Measurements from ENCODE around the gene CARD10.

Gene CARD10

GRCh38 chr22:37451218-37451617, 68.0 kb downstream of the CARD10 start:
- H3K4me1 ChIP-seq (ENCODE audit: control insufficient read depth, insufficient read depth, low read length), result peaks cover 22% of the 10 kb centered on the region

GRCh38 chr22:37449331-37450001, 69.7 kb downstream of the CARD10 start:
- H3K9ac ChIP-seq (ENCODE audit: low read depth, low read length), result no peak overlapping the region
- H3K4me2 ChIP-seq (ENCODE audit: low read length), result no peak overlapping the region
- H3K4me1 ChIP-seq (ENCODE audit: control insufficient read depth, insufficient read depth, low read length), result peaks cover 4% of the 10 kb centered on the region
- no peaks in the 10 kb centered on the region for H3K36me3 ChIP-seq (ENCODE audit: insufficient read depth, low read length)
- H3K9me3 ChIP-seq (replicated peaks; ENCODE audit: low read length), result no peaks in the 10 kb centered on the region
- no peak overlapping the region for H3K4me3 ChIP-seq (ENCODE audit: low read length)
- H3K27me3 ChIP-seq (ENCODE audit: control insufficient read depth, insufficient read depth, low read length), result peaks cover 5% of the 10 kb centered on the region

More at GRCh38 chr22:37451218-37451617, 68.0 kb downstream of the CARD10 start:
- Histone ChIP-seq H3K27me3 (ENCODE audit: control insufficient read depth, insufficient read depth, low read length) (peaks cover 4% of the 10 kb centered on the region), H3K4me3 (ENCODE audit: low read length) (no peak overlapping the region), H3K36me3 (ENCODE audit: insufficient read depth, low read length) (no peaks in the 10 kb centered on the region), H3K4me2 (ENCODE audit: low read length) (no peak overlapping the region), H3K9me3 (replicated peaks; ENCODE audit: low read length) (no peaks in the 10 kb centered on the region), H3K9ac (ENCODE audit: low read depth, low read length) (no peak overlapping the region)

- Histone ChIP-seq H3K9ac (ENCODE audit: low read depth, low read length) (no peak overlapping the region), H3K9me3 (replicated peaks; ENCODE audit: low read length) (no peaks in the 10 kb centered on the region), H3K27me3 (ENCODE audit: control insufficient read depth, insufficient read depth, low read length) (peaks cover 12% of the 10 kb centered on the region), H3K4me3 (ENCODE audit: low read length) (no peak overlapping the region), H3K4me2 (ENCODE audit: low read length) (no peak overlapping the region), H3K36me3 (ENCODE audit: insufficient read depth, low read length) (no peaks in the 10 kb centered on the region), H3K4me1 (ENCODE audit: control insufficient read depth, insufficient read depth, low read length) (no peaks in the 10 kb centered on the region)
Observed at GRCh38 chr22:37448516-37449127, 70.6 kb downstream of the CARD10 start.

GRCh38 chr22:37445501-37445900, 73.7 kb downstream of the CARD10 start:
- no peak overlapping the region for H3K4me2 ChIP-seq (ENCODE audit: low read length)
- H3K4me1 ChIP-seq (ENCODE audit: control insufficient read depth, insufficient read depth, low read length), result no peaks in the 10 kb centered on the region
- peaks cover 12% of the 10 kb centered on the region for H3K27me3 ChIP-seq (ENCODE audit: control insufficient read depth, insufficient read depth, low read length)
- H3K36me3 ChIP-seq (ENCODE audit: insufficient read depth, low read length), result no peaks in the 10 kb centered on the region
- H3K4me3 ChIP-seq (ENCODE audit: low read length), result no peak overlapping the region
- no peak overlapping the region for H3K9ac ChIP-seq (ENCODE audit: low read depth, low read length)
- H3K9me3 ChIP-seq (replicated peaks; ENCODE audit: low read length), result peaks cover 3% of the 10 kb centered on the region

- Histone ChIP-seq H3K9me3 (replicated peaks; ENCODE audit: low read length) (peaks cover 3% of the 10 kb centered on the region), H3K4me2 (ENCODE audit: low read length) (no peak overlapping the region), H3K36me3 (ENCODE audit: insufficient read depth, low read length) (no peaks in the 10 kb centered on the region), H3K4me1 (ENCODE audit: control insufficient read depth, insufficient read depth, low read length) (no peaks in the 10 kb centered on the region), H3K9ac (ENCODE audit: low read depth, low read length) (no peak overlapping the region), H3K4me3 (ENCODE audit: low read length) (no peak overlapping the region), H3K27me3 (ENCODE audit: control insufficient read depth, insufficient read depth, low read length) (peaks cover 11% of the 10 kb centered on the region)
Observed at GRCh38 chr22:37443977-37444376, 75.2 kb downstream of the CARD10 start.

GRCh38 chr22:37443086-37443485, 76.1 kb downstream of the CARD10 start:
- Histone ChIP-seq H3K9ac (ENCODE audit: low read depth, low read length) (no peak overlapping the region), H3K4me1 (ENCODE audit: control insufficient read depth, insufficient read depth, low read length) (no peaks in the 10 kb centered on the region), H3K4me2 (ENCODE audit: low read length) (peak overlapping the region; percentile 6), H3K36me3 (ENCODE audit: insufficient read depth, low read length) (no peaks in the 10 kb centered on the region), H3K9me3 (replicated peaks; ENCODE audit: low read length) (peaks cover 3% of the 10 kb centered on the region), H3K4me3 (ENCODE audit: low read length) (no peak overlapping the region), H3K27me3 (ENCODE audit: control insufficient read depth, insufficient read depth, low read length) (peaks cover 8% of the 10 kb centered on the region)

GRCh38 chr22:37442537-37442936, 76.7 kb downstream of the CARD10 start:
- peaks cover 8% of the 10 kb centered on the region for H3K27me3 ChIP-seq (ENCODE audit: control insufficient read depth, insufficient read depth, low read length)
- no peaks in the 10 kb centered on the region for H3K36me3 ChIP-seq (ENCODE audit: insufficient read depth, low read length)
- no peak overlapping the region for H3K4me3 ChIP-seq (ENCODE audit: low read length)
- H3K4me1 ChIP-seq (ENCODE audit: control insufficient read depth, insufficient read depth, low read length), result no peaks in the 10 kb centered on the region
- peak overlapping the region; percentile 6 for H3K4me2 ChIP-seq (ENCODE audit: low read length)
- H3K9ac ChIP-seq (ENCODE audit: low read depth, low read length), result no peak overlapping the region
- peaks cover 3% of the 10 kb centered on the region for H3K9me3 ChIP-seq (replicated peaks; ENCODE audit: low read length)

- peaks cover 3% of the 10 kb centered on the region for H3K9me3 ChIP-seq (replicated peaks; ENCODE audit: low read length)
- no peak overlapping the region for H3K4me3 ChIP-seq (ENCODE audit: low read length)
- H3K27me3 ChIP-seq (ENCODE audit: control insufficient read depth, insufficient read depth, low read length), result peaks cover 8% of the 10 kb centered on the region
- H3K4me2 ChIP-seq (ENCODE audit: low read length), result no peak overlapping the region
- H3K36me3 ChIP-seq (ENCODE audit: insufficient read depth, low read length), result no peaks in the 10 kb centered on the region
- no peak overlapping the region for H3K9ac ChIP-seq (ENCODE audit: low read depth, low read length)
- H3K4me1 ChIP-seq (ENCODE audit: control insufficient read depth, insufficient read depth, low read length), result no peaks in the 10 kb centered on the region
Observed at GRCh38 chr22:37442135-37442534, 77.1 kb downstream of the CARD10 start.

GRCh38 chr22:37440875-37441274, 78.3 kb downstream of the CARD10 start:
- Histone ChIP-seq H3K36me3 (ENCODE audit: insufficient read depth, low read length) (no peaks in the 10 kb centered on the region), H3K4me2 (ENCODE audit: low read length) (no peak overlapping the region), H3K9me3 (replicated peaks; ENCODE audit: low read length) (peaks cover 3% of the 10 kb centered on the region), H3K9ac (ENCODE audit: low read depth, low read length) (no peak overlapping the region), H3K27me3 (ENCODE audit: control insufficient read depth, insufficient read depth, low read length) (peaks cover 8% of the 10 kb centered on the region), H3K4me1 (ENCODE audit: control insufficient read depth, insufficient read depth, low read length) (no peaks in the 10 kb centered on the region), H3K4me3 (ENCODE audit: low read length) (no peak overlapping the region)

All from skeletal muscle satellite cell (primary cell).